GM19397 (cell line): ENCODE data around the gene PRG2.
A peak's percentile ranks its signal among the peaks of the same experiment; 100 is the strongest.

Experiments
- ATAC-seq: cut with Tn5 transposase; IDR thresholded peaks from one replicate; pipeline ENCODE4 v1.9.1; 2021; ENCODE audit warnings: mild to moderate bottlenecking, moderate library complexity; ENCODE audit not compliant: unreplicated experiment

Gene PRG2

GRCh38 chr11:57390535-57390934 lies at the start of gene PRG2:
Gene PRG2, minus strand, starts transcription at chr11:57390650. Its CDS starts 706 bp downstream, at chr11:57389944.
- no peak for ATAC-seq

- no peak for ATAC-seq
Measured at GRCh38 chr11:57439786-57440185, 49.3 kb upstream of the PRG2 start.

DNA sequence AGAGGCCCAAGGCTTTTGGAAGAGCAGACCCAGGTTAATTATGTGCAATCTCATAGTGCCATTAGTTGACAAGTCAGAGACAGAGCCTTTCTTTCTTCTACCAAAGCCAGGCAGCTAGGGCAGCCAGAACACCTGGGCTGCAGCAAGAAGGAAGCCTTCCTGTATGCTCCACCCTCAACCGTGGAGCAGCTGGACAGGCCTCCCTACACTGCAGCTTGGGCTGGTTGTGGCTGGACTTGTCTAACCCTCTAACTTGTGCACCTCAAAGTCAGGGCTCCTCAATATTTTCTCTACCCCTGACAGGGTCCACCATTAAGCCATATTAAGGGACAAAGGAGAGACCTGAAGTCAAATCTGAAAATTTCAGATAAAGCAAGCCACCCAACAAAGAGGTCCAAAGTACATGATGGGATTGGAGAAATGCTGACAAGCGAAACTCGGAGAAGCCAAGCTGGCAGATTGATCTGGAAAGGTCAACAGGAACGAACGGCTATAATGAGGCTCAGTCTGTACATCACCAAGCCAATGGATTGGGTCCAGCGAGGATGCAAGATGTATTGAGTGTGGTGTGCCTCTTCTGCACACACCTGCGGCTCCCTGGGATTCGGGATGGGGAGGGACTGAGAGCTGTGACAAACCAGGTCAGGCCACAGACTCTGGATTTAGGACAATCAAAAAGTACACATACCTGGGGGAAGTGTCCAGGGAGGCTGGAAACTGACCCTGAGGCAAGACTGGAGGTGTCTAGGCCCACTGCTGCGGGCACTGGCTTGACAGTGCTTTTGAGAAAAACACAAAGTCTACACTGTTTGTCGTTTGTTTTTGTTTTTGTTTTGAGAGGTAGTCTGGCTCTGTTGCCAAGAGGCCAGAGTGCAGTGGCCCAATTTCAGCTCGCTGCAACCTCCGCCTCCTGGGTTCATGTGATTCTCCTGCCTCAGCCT lies 48.2 kb upstream of the PRG2 start:
- ATAC-seq: no peak

DNA sequence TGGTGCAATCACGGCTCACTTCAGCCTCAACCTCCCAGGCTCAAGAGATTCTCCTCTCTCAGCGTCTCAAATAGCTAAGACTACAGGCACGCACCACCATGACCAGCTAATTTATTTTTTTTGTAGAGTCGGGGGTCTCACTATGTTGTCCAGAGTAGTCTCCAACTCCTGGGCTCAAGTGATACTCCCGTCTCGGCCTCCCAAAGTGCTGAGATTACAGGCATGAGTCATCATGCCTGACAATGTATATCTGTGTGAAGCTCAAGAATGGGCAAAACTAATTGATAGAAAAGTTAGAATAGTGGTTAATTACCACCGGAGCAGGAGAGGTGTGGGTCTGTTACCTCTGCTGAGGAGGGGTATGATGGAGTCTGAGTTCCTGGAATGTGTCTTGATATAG lies 45.6 kb upstream of the PRG2 start:
- no peak for ATAC-seq

DNA sequence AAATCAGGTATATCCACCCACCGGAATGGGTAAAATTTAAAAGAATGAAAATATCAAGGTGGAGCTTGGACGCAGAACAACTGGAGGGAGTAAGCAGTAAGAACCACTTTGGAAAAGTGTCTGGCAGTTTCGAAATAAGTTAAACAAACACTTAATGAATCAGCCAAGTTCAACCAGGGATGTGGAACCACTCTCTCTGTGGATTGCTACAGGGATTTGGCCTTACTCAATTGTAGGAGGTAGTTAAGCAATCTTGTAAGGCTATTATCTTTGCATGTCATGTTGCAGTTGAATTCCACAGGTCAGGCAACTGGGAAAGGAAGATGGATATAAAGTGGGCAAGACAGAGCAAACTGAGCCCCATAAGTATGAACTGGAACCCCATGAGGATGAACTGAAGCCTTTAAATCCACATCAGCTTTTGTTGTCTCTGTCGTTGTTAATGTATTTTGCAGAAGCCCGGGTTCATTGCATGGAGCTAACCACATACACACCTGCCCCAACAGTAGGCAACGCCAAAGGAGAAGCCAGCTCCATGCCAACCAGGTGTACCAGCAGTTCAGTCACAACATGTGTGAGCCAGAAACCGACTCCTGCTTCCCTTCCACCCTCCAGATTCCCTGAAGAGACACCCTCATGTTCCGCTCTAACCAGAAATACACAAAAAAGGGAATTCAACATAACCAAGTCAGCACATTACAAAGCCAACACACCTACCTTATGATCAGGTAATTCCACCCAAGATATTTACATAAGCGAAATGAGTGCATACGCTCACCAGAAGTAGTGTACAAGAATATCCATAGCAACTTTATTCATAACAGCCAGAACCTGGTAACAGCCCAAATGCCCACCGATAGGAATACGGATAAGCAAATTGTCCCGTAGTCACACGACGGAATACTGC lies 44.4 kb upstream of the PRG2 start:
- no peak for ATAC-seq

- ATAC-seq: no peak
Measured at GRCh38 chr11:57432714-57433163, 42.3 kb upstream of the PRG2 start.

DNA sequence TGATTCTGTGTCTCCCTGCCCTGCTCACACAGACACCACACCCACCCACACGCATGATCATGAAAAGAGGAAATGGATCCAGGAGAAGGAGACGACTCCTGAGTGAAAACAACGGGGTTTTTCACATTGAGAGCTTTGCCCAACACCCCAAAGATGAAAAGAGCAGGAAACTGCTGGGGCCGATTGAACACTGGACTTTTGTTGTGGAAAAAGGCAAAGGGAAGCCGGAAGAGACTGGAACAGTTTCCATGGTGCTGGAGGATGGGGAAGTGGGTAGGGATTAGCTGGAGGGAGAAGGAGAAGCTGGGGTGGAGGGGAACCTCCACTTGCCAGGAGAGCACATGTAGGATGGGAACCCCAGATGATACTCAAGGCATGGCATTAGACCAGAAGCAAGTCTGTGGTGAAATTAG lies 41.7 kb upstream of the PRG2 start:
- no peak for ATAC-seq

DNA sequence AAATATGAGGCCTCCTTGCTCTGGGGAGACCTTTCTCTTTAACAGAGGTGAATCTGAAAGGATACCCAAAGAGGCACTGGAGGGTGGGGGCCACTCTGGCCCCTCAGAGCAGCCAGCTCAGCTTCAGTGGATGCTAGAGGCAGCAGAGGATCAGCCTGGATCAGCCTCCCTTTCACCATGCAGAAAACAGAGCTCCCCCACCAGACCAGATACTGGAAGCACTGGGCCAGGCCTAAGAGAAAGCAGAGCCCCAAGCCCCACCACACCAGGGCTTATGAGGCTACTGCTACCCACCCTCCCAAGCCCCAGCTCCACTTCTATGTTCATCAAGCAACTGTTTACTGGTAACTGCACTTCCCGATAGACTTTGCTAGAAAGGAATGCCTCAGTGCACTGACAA lies 40.5 kb upstream of the PRG2 start:
- no peak for ATAC-seq

DNA sequence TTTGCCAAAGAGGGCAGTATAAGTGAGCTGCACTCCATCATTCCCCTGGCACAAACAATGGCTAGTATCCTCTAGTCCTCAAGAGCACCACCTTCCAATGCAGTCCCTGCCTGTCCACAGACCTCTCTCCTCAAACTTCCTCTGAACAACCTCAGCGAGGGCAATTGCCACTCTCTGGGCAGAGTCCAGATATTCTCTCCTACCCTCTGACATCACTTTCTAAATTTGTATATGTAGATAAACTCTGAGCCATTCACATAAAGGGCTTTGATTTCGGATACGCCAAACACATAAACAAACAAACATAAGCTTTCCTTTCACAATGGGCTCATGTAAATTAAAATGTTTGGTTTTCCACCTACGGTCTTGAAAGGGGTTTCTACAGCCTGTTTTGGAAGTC lies 39.5 kb upstream of the PRG2 start:
- no peak for ATAC-seq

DNA sequence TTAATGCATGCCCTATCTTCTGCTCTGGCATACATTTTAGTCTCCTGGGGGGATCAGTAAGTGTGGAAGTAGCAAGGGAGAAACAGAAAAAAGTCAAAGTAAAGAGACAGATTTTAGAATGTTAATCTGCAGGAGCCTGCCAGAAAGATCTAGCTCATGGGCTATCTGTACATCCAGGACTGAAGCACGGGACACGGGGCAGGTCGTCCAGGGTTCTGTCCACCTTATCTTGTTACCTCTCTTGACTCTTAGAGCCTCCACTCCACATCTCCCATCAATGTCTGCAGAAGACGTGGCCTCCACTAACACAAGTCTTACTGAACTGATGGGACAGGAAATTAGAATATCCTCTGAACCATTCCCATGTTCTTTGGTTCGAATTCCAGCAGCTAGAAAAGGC lies 38.2 kb upstream of the PRG2 start:
- no peak for ATAC-seq

GRCh38 chr11:57427727-57428082 lies 37.3 kb upstream of the PRG2 start:
- no peak for ATAC-seq

GRCh38 chr11:57426929-57427726 lies 36.7 kb upstream of the PRG2 start, which contains the start of gene SLC43A3:
Gene SLC43A3, minus strand, starts transcription at chr11:57427121. Its CDS starts 949 bp downstream, at chr11:57426172.
- peak; percentile 60 for ATAC-seq

GRCh38 chr11:57426439-57426928 lies 36.0 kb upstream of the PRG2 start:
- ATAC-seq: no peak

GRCh38 chr11:57425565-57426438 lies 35.4 kb upstream of the PRG2 start:
- no peak for ATAC-seq

DNA sequence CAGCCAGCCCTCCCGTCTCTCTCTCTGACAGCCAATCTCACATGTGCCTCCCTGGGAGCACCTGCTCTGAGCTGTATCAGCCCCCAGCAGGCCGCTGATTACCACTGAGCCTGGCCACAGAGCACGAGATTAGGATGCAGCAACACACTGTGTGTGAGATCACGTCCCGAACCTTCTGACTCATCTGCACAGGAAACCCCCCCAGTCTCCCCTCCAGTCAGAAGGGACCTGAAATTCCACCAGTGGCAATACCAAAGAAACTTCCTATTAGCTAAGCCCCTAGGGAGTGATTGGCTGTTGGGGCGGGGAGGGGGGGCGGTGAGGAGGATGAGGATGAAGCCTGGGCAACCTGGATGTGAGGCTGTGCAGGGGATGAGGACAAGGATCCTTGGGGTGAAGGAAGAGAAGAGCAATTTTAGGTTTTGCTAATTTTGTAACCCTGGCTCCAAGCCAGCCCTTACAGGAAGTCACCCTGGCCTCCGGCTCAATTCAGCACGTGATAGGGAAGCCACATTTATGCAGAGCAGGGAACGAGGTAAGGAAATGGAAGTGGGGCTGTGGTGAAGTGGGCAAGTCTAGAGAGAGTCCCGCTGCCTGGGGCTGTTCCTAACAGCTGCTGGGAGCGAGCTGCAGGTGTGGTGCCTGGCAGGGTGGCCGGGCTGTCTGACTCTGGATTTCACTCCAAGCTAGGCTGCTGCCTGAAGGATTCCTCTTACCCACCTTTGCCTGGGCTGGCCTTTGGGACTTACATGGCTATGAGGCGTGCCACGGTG lies 34.5 kb upstream of the PRG2 start:
- ATAC-seq: peak; percentile 89

DNA sequence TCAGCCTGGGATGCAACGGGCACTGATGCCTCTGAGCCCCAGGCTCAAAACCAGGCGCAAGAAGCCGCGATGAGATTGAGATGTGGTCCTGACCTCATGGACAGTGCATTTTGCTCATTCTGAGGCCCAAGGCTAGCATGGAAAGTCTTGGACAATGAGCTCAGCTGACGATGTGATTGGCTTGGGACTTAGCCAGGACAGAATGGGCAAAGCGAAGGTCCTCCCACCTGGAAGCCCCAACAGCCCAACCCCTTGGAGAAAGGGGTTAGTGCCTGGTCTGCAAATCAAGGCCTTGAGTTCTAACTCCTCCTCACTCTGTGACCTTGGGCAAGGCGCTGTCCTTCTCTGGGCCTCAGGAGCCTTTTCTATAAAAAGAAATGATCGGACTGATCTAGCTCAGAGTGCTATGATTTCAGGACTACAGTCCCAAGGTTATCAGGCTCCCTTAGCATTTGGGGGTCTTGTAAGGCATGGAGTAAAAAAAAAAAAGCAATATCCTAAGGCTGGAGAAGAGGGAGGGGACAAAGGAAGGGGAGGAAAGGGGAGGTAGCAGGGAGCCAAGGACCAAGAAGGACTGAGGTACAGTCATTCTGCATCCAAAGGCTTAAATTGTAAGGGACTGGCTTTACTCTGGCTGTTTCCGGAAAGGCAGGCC lies 33.8 kb upstream of the PRG2 start:
- no peak for ATAC-seq

- no peak for ATAC-seq
Measured at GRCh38 chr11:57422669-57423068, 32.2 kb upstream of the PRG2 start.

- ATAC-seq: no peak
Measured at GRCh38 chr11:57421805-57422204, 31.4 kb upstream of the PRG2 start.
